Measurements from ENCODE around the gene TXNL4B. TPM values are rescaled to one million over a fixed set of nuclear protein-coding genes. Genes with fewer than 3 reads are reported as not detected.

Gene TXNL4B
- total and polyA plus RNA-seq, 2 experiments from 2014 or later, result 3.6 to 5.1 TPM

- Histone ChIP-seq H3K4me3 (no peak overlapping the region), H3K4me1 (ENCODE audit: low read depth) (peaks cover 3% of the 10 kb centered on the region), H3K36me3 (no peaks in the 10 kb centered on the region), H3K27ac (no peak overlapping the region), H3K9me3 (ENCODE audit: low read depth) (no peaks in the 10 kb centered on the region), H3K27me3 (no peaks in the 10 kb centered on the region)
- peak; percentile 3 to 89 for DNase-seq (ENCODE audit: low read depth in 1 of 2, low spot score in 1 of 2)
- no peak for TF ChIP-seq CTCF (IDR thresholded peaks at IDR 0.05; ENCODE audit: low read depth, low read length)
Observed at GRCh38 chr16:72072514-72073342, 20.7 kb downstream of the TXNL4B start.

GRCh38 chr16:72068930-72069329, 24.5 kb downstream of the TXNL4B start:
- TF ChIP-seq CTCF (IDR thresholded peaks at IDR 0.05; ENCODE audit: low read depth, low read length), result no peak
- Histone ChIP-seq H3K4me1 (ENCODE audit: low read depth) (peaks cover 13% of the 10 kb centered on the region), H3K4me3 (no peak overlapping the region), H3K27me3 (no peaks in the 10 kb centered on the region), H3K36me3 (no peaks in the 10 kb centered on the region), H3K27ac (no peak overlapping the region), H3K9me3 (ENCODE audit: low read depth) (no peaks in the 10 kb centered on the region)
- DNase-seq (ENCODE audit: low read depth in 1 of 2, low spot score in 1 of 2), result no peak

- no peak overlapping the region for H3K4me3 ChIP-seq
- peak; percentile 66 for TF ChIP-seq CTCF (IDR thresholded peaks at IDR 0.05; ENCODE audit: low read depth, low read length)
- no peaks in the 10 kb centered on the region for H3K27me3 ChIP-seq
- DNase-seq (ENCODE audit: low read depth in 1 of 2, low spot score in 1 of 2), result peak; percentile 64 to 72
- H3K36me3 ChIP-seq, result no peaks in the 10 kb centered on the region
- H3K4me1 ChIP-seq (ENCODE audit: low read depth), result peaks cover 13% of the 10 kb centered on the region
- no peak overlapping the region for H3K27ac ChIP-seq
- H3K9me3 ChIP-seq (ENCODE audit: low read depth), result no peaks in the 10 kb centered on the region
Observed at GRCh38 chr16:72066747-72067146, 26.7 kb downstream of the TXNL4B start.

- no peaks in the 10 kb centered on the region for H3K36me3 ChIP-seq
- TF ChIP-seq CTCF (IDR thresholded peaks at IDR 0.05; ENCODE audit: low read depth, low read length), result no peak
- H3K9me3 ChIP-seq (ENCODE audit: low read depth), result no peaks in the 10 kb centered on the region
- no peaks in the 10 kb centered on the region for H3K27me3 ChIP-seq
- DNase-seq (ENCODE audit: low read depth in 1 of 2, low spot score in 1 of 2), result no peak
- no peak overlapping the region for H3K4me3 ChIP-seq
- peaks cover 13% of the 10 kb centered on the region for H3K4me1 ChIP-seq (ENCODE audit: low read depth)
- H3K27ac ChIP-seq, result no peak overlapping the region
Observed at GRCh38 chr16:72064361-72064894, 29.0 kb downstream of the TXNL4B start.

- Histone ChIP-seq H3K27me3 (no peaks in the 10 kb centered on the region), H3K4me3 (no peak overlapping the region), H3K36me3 (no peaks in the 10 kb centered on the region), H3K9me3 (ENCODE audit: low read depth) (no peaks in the 10 kb centered on the region), H3K4me1 (ENCODE audit: low read depth) (peaks cover 4% of the 10 kb centered on the region), H3K27ac (no peak overlapping the region)
- TF ChIP-seq CTCF (IDR thresholded peaks at IDR 0.05; ENCODE audit: low read depth, low read length), result no peak
- DNase-seq (ENCODE audit: low read depth in 1 of 2, low spot score in 1 of 2), result no peak
Observed at GRCh38 chr16:72061564-72061963, 31.9 kb downstream of the TXNL4B start.
